GOT3 (cell line): Measurements from ENCODE around the gene BRAT1.
A peak's percentile ranks its signal among the peaks of the same experiment; 100 is the strongest.

Source experiments
- DNase-seq: peaks from one replicate; lab custom pipeline; 2025; ENCODE audit warnings: mixed read lengths; lab: John Stamatoyannopoulos, UW

Gene BRAT1

GRCh38 chr7:2523461-2523936 lies 31.8 kb downstream of the BRAT1 start:
- DNase-seq: no peak

GRCh38 chr7:2522780-2523433 lies 32.4 kb downstream of the BRAT1 start:
- DNase-seq: no peak

GRCh38 chr7:2521952-2522591 lies 33.3 kb downstream of the BRAT1 start:
- no peak for DNase-seq

- DNase-seq: no peak
Measured at GRCh38 chr7:2521341-2521745, 34.0 kb downstream of the BRAT1 start.

GRCh38 chr7:2520761-2521290 lies 34.5 kb downstream of the BRAT1 start:
- DNase-seq: no peak

- DNase-seq: no peak
Measured at GRCh38 chr7:2520131-2520760, 35.1 kb downstream of the BRAT1 start.

GRCh38 chr7:2519119-2519930 lies 36.0 kb downstream of the BRAT1 start, which contains the start of gene LFNG:
Gene LFNG, plus strand, starts transcription at chr7:2519774. Its CDS starts 88 bp downstream, at chr7:2519862.
- DNase-seq: peak; percentile 74

GRCh38 chr7:2518737-2519118 lies 36.6 kb downstream of the BRAT1 start:
- DNase-seq: no peak

GRCh38 chr7:2517678-2518507 lies 37.4 kb downstream of the BRAT1 start:
- no peak for DNase-seq

- DNase-seq: no peak
Measured at GRCh38 chr7:2517026-2517425, 38.3 kb downstream of the BRAT1 start.

GRCh38 chr7:2516194-2516555 lies 39.1 kb downstream of the BRAT1 start:
- DNase-seq: no peak

GRCh38 chr7:2515424-2516193 lies 39.7 kb downstream of the BRAT1 start:
- no peak for DNase-seq

GRCh38 chr7:2514473-2515423 lies 40.6 kb downstream of the BRAT1 start:
- no peak for DNase-seq

- DNase-seq: no peak
Measured at GRCh38 chr7:2513702-2514101, 41.6 kb downstream of the BRAT1 start.

- DNase-seq: no peak
Measured at GRCh38 chr7:2512713-2513112, 42.6 kb downstream of the BRAT1 start.

GRCh38 chr7:2512179-2512661 lies 43.1 kb downstream of the BRAT1 start:
- DNase-seq: no peak

GRCh38 chr7:2511769-2512168 lies 43.6 kb downstream of the BRAT1 start:
- DNase-seq: no peak

- DNase-seq: no peak
Measured at GRCh38 chr7:2510909-2511768, 44.2 kb downstream of the BRAT1 start.
